Measurements from ENCODE around the gene DYNLRB1.
A peak's percentile ranks its signal among the peaks of the same experiment; 100 is the strongest.

Gene DYNLRB1

GRCh38 chr20:34535301-34535840, 19.1 kb downstream of the DYNLRB1 start:
- no peak for DNase-seq

DNA sequence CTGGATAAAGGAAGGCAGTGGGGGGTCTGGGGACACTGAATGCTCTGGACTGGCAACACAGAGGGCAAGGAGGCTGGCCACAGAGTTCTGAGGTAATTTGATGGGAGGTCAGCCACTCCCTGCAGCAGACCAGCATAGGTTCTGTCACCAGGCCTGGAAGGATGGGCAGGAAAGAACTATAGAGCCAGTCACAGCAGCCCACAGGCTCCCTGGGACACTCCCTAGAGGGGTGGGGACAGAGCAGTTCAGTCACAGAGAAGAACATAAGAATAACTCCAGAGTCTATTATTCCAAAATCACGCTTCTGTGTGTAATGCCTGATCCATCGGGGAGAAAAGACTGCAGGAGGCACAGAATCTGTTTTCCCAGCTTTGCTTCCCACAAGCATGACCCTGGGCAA, 19.6 kb downstream of the DYNLRB1 start:
- DNase-seq: no peak

- no peak for DNase-seq
Measured at GRCh38 chr20:34536798-34537394, 20.7 kb downstream of the DYNLRB1 start.

DNA sequence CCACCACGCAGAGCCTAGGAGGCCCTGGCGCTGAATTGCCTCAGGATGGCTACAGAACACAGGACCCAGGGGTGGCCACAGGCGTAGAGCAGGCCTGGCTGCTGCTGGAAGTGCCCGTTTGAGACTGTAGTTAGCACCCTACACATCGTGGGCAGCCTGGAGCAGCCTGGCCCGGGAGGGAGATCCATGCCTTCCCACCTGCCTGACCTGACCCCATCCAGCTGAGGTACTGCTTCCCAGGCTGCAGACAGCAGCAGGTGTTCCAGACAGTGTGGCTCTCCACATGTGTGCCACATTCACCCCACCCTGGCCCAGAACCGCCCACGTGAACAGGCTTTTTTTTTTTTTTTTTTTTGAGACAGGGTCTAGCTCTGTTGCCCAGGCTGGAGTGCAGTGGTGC, 21.4 kb downstream of the DYNLRB1 start:
- DNase-seq: no peak

DNA sequence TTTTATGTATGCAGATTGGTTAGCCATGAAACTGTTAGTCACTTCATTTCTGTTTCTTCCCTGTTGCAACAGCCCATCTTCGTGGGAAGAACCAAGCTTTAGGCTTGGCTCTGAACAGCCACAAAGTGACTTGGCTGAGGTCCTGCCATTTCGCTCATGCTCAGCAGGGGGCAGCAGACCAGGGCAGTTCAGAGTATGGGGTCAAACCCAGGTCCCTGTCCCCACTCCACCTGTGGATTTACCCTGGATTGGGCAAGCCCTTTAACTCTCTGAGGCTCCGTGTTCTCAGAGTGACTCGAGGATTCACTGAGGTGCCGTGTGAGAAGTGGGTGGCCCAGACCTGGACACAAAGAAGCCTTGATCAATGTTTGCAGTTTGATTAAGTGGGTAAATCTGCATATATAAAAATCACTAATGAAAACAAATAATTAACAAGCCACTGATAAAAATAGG, 22.5 kb downstream of the DYNLRB1 start:
- peak in 1 of 2 experiments; percentile 41 for DNase-seq

DNA sequence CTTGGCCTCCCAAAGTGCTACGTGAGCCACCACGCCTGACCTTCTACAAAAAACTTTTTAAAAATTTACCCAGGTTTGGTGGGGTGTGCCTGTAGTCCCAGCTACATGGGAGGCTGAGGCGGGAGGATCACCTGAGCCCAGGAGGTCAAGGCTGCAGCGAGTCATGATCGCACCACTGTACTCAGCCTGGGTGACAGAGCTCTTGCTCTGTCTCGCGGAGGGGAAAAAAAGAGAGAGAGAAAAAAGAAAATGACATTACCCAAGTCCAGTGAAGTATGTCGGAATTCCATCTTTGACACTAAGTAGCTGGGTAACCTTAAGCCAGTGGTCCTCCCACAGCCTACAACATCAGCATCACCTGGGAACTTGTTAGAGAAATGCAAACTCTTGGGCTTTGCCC, 23.5 kb downstream of the DYNLRB1 start:
- DNase-seq: no peak

DNA sequence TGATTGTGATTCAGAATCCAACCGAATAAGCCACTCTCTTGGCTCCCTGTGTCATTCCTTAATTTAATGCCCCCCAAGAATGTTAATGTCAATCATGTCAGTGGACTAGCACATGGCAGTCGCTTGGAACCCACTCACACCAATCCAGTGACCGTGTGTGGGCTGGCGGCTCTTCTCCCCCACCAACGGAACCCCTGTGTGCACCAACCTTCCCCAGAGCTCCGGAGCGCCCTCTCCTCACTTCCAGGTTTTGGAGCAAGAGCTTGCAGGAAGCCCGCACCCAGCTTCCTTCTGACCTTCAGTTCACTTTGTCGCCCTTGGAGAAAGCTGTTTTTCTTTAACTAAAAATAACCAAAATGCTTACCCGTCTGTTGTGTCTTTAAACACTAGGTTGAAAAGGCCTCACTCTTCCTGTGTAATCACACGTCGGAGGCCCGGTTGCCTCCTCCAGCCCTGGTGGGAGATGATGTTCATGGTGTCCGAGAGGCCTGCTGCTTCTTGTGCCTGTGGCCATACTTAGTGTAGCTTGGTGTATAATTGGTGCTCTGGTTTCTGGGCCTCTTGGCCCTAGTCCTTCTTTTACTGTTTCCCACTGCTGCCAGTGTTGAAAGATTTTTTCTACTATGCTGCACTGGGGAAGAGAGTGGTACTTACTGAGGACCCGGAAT, 24.5 kb downstream of the DYNLRB1 start:
- no peak for DNase-seq

DNA sequence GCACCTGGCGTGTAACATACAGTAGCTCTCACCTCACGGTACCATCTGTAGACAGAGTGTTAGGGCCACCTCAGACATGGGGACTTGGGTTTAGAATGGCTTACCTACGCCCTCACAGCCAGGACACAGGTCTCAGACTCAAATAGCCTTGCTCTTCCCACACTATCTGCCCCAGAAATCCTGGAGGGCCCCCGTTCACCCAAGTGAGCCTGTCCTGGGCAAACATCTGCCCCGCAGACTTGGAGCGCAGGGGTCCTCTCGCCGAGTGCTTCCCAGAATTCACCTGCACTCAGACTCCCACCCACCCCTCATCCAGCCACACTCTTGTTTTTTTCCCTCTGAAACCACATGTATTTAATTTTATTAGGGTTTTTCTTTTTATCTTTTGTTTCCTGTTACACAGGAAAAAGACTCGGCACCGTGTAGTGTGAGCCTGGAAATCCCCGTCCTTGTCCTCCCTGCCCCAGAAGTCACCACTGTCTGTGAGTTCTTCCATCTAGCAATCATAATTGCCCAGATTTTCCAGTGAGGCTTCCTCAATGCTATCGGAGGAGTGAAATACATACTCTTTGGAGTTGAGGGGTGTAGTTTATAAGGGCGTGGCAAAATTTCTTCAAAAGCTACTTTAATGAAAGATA, 25.2 kb downstream of the DYNLRB1 start:
- DNase-seq: no peak

DNA sequence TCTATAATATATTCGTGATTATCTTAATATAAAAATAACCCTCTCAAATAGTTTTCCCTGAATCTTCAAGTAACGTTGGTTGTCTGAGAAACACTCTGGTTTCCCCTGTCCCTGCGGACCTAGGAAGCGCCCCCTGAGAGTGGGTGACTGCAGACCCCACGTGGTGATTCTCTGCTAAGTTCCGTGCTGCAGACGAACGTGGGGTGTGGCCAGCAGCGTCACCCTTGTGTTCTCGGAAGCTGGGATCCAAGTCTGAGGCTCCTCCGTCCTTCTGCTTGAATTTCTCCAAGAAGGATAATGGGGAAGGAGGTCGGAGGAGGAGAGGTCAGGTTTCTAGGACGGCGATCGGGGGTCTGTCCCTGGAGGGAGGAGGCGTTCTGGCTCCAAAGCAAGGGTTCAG, 25.7 kb downstream of the DYNLRB1 start:
- DNase-seq: no peak

- DNase-seq: no peak
Measured at GRCh38 chr20:34542439-34542838, 26.2 kb downstream of the DYNLRB1 start.

GRCh38 chr20:34543463-34544056, 27.3 kb downstream of the DYNLRB1 start:
- DNase-seq: no peak

GRCh38 chr20:34544109-34544796, 28.0 kb downstream of the DYNLRB1 start:
- DNase-seq: no peak

DNA sequence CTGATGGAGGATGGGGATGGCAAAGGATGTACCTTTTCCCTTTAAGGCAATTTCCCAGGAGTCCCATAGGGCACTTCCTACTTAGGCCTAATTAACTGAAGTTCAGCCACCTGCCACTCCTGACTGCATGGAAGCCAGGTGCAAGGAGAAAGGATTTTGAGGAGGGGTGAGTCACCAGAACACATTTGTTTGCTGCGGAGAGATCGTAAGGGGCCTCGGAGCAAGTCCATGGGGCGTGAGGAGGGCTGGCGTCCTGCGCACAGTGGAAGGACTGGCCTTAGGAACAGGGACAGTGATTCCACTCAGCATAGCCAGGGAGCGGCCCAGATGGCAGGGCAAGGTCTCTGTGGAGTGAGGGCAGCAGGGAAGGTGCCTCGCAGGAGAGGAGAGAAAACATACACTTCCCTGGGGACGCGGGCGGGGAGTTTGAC, 30.5 kb downstream of the DYNLRB1 start:
- no peak for DNase-seq

- DNase-seq: no peak
Measured at GRCh38 chr20:34547844-34548613, 31.8 kb downstream of the DYNLRB1 start.

DNA sequence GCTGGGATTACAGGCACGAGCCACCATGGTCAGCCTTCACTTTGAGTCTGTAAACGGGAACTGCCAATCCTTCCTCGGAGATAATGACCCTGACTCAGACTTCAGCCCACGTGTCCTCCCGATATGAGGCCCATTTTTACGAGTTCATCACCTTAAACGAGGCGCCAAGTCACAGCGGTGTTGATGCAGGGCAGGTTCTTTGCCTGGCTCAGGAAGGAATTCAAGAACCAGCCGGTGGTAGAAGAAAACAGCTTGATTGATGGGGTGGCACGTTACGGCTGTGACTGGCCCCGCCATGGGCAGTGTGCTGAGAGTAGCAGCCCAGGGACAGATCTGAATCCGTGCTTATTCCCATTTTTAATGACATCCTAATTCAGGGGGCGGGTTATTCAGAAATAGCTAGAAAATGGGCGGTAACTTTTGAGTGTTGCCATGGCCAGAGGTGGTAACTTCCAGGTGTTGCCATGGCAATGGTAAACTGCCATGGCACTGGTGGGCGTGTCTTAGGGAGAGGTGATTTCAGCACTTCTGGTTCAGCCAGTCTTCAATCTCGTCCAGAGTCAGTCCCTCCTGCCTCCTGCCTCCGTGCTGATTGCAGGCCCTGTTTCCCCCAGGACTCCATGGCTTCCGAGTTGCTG, 33.2 kb downstream of the DYNLRB1 start:
- no peak for DNase-seq

- no peak for DNase-seq
Measured at GRCh38 chr20:34549929-34550305, 33.7 kb downstream of the DYNLRB1 start.

- DNase-seq: no peak
Measured at GRCh38 chr20:34552569-34552968, 36.3 kb downstream of the DYNLRB1 start.

- no peak for DNase-seq
Measured at GRCh38 chr20:34553366-34553867, 37.2 kb downstream of the DYNLRB1 start.

DNA sequence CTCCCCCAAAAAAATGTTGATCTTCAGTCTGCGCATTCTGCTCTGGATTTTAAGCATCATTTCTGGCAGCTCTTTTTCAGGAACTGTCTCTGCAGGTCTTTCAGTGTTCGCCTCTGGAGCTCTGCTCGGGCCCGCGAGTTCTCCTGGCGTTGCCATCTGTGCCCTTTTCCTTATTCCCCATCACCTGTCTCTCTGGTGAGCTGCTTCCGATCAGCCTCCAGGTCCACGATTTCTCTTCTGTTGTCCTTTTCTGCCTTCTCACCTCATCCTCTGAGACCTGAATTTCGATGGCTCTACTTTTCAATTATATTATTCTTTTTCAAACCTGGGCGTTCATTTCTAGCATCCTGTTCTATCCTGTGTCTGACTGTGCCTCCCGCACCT, 41.7 kb downstream of the DYNLRB1 start:
- no peak for DNase-seq

DNA sequence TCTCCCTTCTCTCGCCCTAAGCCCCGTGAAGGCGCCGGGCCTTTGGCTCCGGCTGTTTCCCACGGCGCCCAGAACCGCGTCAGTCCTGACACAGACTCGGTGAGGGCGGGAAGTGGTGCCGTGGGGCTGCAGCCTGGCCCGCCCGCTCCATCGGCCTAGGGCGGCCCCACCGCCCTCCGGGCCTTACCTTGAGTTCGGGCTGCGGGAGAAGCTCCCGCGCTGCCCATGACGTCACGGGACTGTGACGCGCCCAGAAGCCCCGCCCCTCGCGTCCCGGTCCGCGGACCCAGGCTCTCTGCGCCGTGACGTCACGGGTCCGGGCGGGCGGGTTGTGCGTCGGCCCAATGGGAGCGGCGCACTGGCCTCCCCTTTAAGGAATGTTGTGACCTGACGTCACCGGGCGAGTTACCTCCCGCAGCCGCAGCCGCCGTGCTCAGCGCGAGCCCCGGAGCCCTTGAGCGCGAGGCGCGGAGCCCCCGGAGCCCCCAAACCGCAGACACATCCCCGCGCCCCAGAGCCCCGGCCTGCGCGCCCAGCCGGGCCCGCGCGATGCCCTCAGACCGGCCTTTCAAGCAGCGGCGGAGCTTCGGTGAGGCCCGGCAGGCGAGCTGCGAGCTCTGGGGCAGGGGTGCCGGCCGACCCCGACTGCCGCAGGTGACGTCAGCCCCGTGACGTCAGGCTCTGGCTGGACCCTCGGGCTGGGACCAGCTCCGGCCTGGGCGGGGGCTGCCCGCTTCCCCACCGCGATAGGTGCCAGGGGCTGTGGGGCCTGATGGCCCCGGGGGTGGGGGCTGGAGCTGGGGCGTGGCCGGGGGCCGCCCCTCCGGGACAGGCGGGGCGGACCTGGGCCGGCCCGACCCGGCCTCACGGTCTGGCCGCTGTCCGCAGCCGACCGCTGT, 42.3 kb downstream of the DYNLRB1 start, which contains the start of gene MAP1LC3A:
TSS of gene MAP1LC3A (plus strand) at position 399 of the 899 bp plus-strand sequence. CDS start at position 550, 151 bp downstream.
- DNase-seq: no peak

Measured in NCI-H446 (cell line).